Activated naive CD8-positive, alpha-beta T cell (primary cell): Measurements from ENCODE around the gene FAM210B.
A peak's percentile ranks its signal among the peaks of the same experiment; 100 is the strongest.
"Not testable (repeated sequence)": the region's sequence is repeated elsewhere in the genome, so short reads cannot be mapped to it uniquely, and the experiment has no call there.

Experiments
- H3K27ac Mint-ChIP-seq: one replicate; pipeline ENCODE4 v1.8.0; 2021; ENCODE audit warnings: mixed read lengths
- H3K27me3 Mint-ChIP-seq: one replicate; pipeline ENCODE4 v1.8.0; 2021; ENCODE audit warnings: mixed read lengths
- H3K36me3 Mint-ChIP-seq: one replicate; pipeline ENCODE4 v1.8.0; 2021; ENCODE audit warnings: mixed read lengths
- H3K4me1 Mint-ChIP-seq: one replicate; pipeline ENCODE4 v1.8.0; 2021; ENCODE audit warnings: low read depth, mixed read lengths
- H3K4me3 Mint-ChIP-seq: one replicate; pipeline ENCODE4 v1.8.0; 2021; ENCODE audit warnings: mild to moderate bottlenecking, mixed read lengths
- H3K9me3 Mint-ChIP-seq: one replicate; pipeline ENCODE4 v1.8.0; 2021; ENCODE audit warnings: low read depth, mixed read lengths

FAM210B gene

DNA sequence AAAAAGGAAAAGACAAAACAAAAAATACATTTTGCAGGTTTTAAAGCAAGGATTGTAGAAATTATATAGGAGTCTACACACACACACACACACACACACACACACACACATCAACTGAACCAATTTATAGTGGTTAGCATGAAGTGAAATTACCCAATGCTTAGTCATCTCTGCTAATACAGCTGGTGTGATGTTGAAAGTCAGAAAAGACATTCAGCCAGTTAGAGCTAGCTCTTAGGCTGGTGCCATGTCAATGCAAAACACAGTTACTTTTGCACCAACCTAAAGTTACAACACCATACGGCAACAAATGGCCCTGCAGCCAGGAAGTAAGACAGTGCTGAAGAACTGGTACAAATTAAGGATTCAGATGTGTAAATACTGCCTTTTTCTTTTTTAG lies 15.2 kb downstream of the FAM210B start:
- H3K4me3 Mint-ChIP-seq: no peak overlapping the region
- H3K36me3 Mint-ChIP-seq: peaks cover 7% of the 10 kb centered on the region
- no peak overlapping the region for H3K27ac Mint-ChIP-seq
- H3K9me3 Mint-ChIP-seq: no peaks in the 10 kb centered on the region
- peaks cover 6% of the 10 kb centered on the region for H3K4me1 Mint-ChIP-seq
- no peaks in the 10 kb centered on the region for H3K27me3 Mint-ChIP-seq

- peaks cover 10% of the 10 kb centered on the region for H3K36me3 Mint-ChIP-seq
- H3K27ac Mint-ChIP-seq: no peak overlapping the region
- H3K9me3 Mint-ChIP-seq: no peaks in the 10 kb centered on the region
- H3K4me1 Mint-ChIP-seq: peaks cover 6% of the 10 kb centered on the region
- H3K27me3 Mint-ChIP-seq: no peaks in the 10 kb centered on the region
- no peak overlapping the region for H3K4me3 Mint-ChIP-seq
Measured at GRCh38 chr20:56376331-56376730, 17.6 kb downstream of the FAM210B start.

- Mint-ChIP-seq H3K36me3 (peaks cover 8% of the 10 kb centered on the region), H3K4me1 (peaks cover 3% of the 10 kb centered on the region), H3K27me3 (no peaks in the 10 kb centered on the region), H3K9me3 (no peaks in the 10 kb centered on the region), H3K27ac (no peak overlapping the region), H3K4me3 (no peak overlapping the region)
Measured at GRCh38 chr20:56378386-56378785, 19.6 kb downstream of the FAM210B start.

DNA sequence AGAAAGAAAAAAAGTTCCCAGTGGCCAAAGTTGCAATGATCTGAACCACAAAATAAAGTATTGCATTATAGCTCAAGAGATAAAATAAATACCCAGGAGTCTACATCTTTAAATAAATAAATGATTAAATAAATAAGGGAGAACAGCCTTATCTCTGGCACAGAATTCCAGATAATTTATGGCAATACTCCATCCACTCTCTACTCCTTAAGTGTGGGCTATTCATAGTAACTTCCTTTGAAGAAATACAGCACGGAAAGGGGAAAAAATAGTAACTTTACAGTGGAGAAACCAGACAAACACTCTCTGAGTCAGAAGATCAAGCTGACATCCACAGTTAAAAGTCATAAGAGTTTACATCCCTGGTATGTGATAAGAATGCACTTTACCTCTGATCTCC lies 21.6 kb downstream of the FAM210B start:
- H3K4me1 Mint-ChIP-seq: peaks cover 3% of the 10 kb centered on the region
- peaks cover 8% of the 10 kb centered on the region for H3K36me3 Mint-ChIP-seq
- no peaks in the 10 kb centered on the region for H3K9me3 Mint-ChIP-seq
- no peak overlapping the region for H3K4me3 Mint-ChIP-seq
- no peaks in the 10 kb centered on the region for H3K27me3 Mint-ChIP-seq
- no peak overlapping the region for H3K27ac Mint-ChIP-seq

GRCh38 chr20:56381501-56381900 lies 22.7 kb downstream of the FAM210B start:
- Mint-ChIP-seq H3K27me3 (no peaks in the 10 kb centered on the region), H3K36me3 (peaks cover 5% of the 10 kb centered on the region), H3K9me3 (no peaks in the 10 kb centered on the region), H3K4me3 (no peak overlapping the region), H3K4me1 (peaks cover under 1% of the 10 kb centered on the region), H3K27ac (no peak overlapping the region)

GRCh38 chr20:56382696-56383095 lies 23.9 kb downstream of the FAM210B start:
- Mint-ChIP-seq H3K9me3 (no peaks in the 10 kb centered on the region), H3K4me1 (no peaks in the 10 kb centered on the region), H3K36me3 (peaks cover 5% of the 10 kb centered on the region), H3K4me3 (no peak overlapping the region), H3K27ac (no peak overlapping the region), H3K27me3 (no peaks in the 10 kb centered on the region)

DNA sequence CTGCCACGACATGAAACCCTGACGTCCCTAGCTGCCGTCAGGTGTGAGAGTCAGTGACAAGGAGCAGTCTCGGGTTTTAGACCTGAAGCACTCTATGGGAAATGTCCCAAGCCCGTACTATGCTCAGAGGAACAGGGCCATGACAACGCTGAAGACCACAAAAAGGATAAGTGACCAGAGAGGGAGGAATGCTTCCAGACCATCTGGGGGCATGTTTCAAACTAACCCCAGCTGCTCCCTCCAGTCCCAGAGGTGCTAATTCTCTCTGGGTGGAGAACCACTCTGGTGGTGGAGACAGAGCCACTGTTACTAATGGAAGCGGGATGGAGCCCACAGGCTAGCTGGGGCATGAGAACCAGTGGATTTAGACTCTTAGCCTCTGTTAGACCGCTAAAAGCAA lies 24.6 kb downstream of the FAM210B start:
- no peaks in the 10 kb centered on the region for H3K4me1 Mint-ChIP-seq
- H3K27ac Mint-ChIP-seq: no peak overlapping the region

DNA sequence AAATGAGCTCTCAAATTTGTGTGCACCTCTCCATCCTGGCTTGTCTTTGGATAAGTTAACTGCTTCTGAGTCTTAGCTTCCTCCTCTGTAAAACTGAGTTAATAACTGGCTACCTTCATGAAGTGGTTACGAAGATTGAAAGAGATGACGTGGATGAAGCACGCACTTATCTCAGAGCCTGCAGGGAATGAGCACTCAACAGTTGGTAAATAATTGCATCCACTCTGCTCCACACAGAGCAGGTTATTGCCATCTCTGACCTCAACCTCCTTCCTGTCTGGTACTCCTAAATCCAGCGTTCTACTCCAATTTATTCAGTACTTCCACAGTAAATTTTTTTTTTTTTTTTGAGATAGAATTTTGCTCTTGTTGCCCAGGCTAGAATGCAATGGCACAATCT lies 26.4 kb downstream of the FAM210B start:
- Mint-ChIP-seq H3K9me3 (no peaks in the 10 kb centered on the region), H3K36me3 (peaks cover 6% of the 10 kb centered on the region), H3K4me3 (no peak overlapping the region), H3K4me1 (no peaks in the 10 kb centered on the region), H3K27me3 (no peaks in the 10 kb centered on the region), H3K27ac (no peak overlapping the region)

More for the DNA sequence above, 24.6 kb downstream of the FAM210B start:
- Mint-ChIP-seq H3K27me3 (no peaks in the 10 kb centered on the region), H3K4me3 (no peak overlapping the region), H3K36me3 (peaks cover 5% of the 10 kb centered on the region), H3K9me3 (no peaks in the 10 kb centered on the region)

- H3K27me3 Mint-ChIP-seq: no peaks in the 10 kb centered on the region
- peaks cover 5% of the 10 kb centered on the region for H3K4me1 Mint-ChIP-seq
- H3K27ac Mint-ChIP-seq: no peak overlapping the region
- no peak overlapping the region for H3K4me3 Mint-ChIP-seq
- peaks cover 6% of the 10 kb centered on the region for H3K36me3 Mint-ChIP-seq
- no peaks in the 10 kb centered on the region for H3K9me3 Mint-ChIP-seq
Measured at GRCh38 chr20:56386219-56386618, 27.4 kb downstream of the FAM210B start.

DNA sequence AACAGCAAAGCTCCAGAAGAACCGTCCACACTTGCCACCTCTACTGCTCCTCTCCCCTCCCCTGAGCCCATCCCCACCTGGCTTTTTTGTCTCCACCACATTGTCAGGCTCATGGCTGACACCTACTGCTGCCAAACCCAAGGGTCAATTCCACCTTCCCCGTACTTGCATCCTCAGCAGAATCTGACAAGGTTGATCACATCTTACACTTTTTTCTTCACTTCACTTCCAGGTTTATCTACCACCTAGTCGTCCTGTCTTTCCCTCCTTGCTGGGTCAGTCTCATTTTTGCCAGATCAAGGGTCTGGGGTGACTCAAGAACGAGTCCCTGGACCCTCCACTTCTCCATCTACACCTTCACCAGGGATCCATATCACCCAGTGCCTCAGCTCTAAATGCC lies 30.1 kb downstream of the FAM210B start:
- peaks cover 17% of the 10 kb centered on the region for H3K4me1 Mint-ChIP-seq
- no peak overlapping the region for H3K4me3 Mint-ChIP-seq
- H3K27me3 Mint-ChIP-seq: no peaks in the 10 kb centered on the region
- H3K9me3 Mint-ChIP-seq: no peaks in the 10 kb centered on the region
- no peak overlapping the region for H3K27ac Mint-ChIP-seq
- H3K36me3 Mint-ChIP-seq: peaks cover 6% of the 10 kb centered on the region

GRCh38 chr20:56389807-56390206 lies 31.0 kb downstream of the FAM210B start:
- no peaks in the 10 kb centered on the region for H3K27me3 Mint-ChIP-seq
- H3K36me3 Mint-ChIP-seq: peaks cover 6% of the 10 kb centered on the region
- no peaks in the 10 kb centered on the region for H3K9me3 Mint-ChIP-seq
- no peak overlapping the region for H3K4me3 Mint-ChIP-seq
- no peak overlapping the region for H3K27ac Mint-ChIP-seq
- peaks cover 24% of the 10 kb centered on the region for H3K4me1 Mint-ChIP-seq

DNA sequence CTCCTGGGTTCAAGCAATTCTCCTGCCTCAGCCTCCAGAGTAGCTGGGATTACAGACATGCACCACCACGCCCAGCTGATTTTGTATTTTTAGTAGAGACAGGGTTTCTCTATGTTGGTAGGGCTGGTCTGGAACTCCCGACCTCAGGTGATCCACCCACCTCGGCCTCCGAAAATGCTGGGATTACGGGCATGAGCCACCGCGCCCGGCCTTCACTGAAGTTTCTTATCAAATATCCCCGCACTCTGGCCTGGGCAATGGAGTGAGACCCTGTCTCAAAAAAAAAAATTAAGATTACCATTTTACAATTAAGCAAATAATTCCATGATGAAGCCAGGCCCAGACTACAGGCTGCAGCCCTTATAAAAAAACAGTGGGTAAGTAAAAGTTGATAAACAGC lies 31.6 kb downstream of the FAM210B start:
- H3K27me3 Mint-ChIP-seq, H3K9me3 Mint-ChIP-seq, H3K27ac Mint-ChIP-seq, H3K36me3 Mint-ChIP-seq, H3K4me3 Mint-ChIP-seq: not testable (repeated sequence)
- peaks cover 29% of the 10 kb centered on the region for H3K4me1 Mint-ChIP-seq

- peak overlapping the region; percentile 30 for H3K27ac Mint-ChIP-seq
- peaks cover 7% of the 10 kb centered on the region for H3K36me3 Mint-ChIP-seq
- H3K4me1 Mint-ChIP-seq: peaks cover 32% of the 10 kb centered on the region
Measured at GRCh38 chr20:56391037-56391436, 32.3 kb downstream of the FAM210B start.

DNA sequence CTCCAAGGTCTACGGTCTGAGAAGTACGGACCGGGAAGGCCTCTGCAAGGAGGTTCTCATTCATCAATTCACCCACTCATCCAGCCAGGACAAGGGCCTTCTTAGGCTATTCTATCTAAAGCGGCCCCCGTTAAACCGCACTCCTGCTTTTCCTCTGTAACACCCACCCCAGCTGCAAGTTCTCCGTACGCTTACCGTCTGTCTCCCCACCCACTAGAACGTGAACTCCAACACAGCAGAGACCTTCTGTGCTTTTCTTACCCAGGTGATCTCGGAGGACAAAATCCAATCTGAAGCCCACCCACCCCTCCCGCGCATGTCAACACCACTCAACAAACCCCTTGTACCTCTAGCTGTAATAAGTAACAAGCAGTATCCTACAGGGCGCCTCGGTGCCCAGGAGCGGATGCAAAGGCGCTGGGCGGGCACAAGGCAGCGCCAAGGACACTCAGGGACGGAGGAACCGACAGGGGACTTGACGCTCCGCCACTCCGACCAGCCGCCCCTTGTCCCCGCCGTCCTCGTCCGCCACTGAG lies 32.9 kb downstream of the FAM210B start:
- no peaks in the 10 kb centered on the region for H3K9me3 Mint-ChIP-seq
- H3K27me3 Mint-ChIP-seq: no peaks in the 10 kb centered on the region
- no peak overlapping the region for H3K4me3 Mint-ChIP-seq
- peaks cover 32% of the 10 kb centered on the region for H3K4me1 Mint-ChIP-seq
- H3K36me3 Mint-ChIP-seq: peaks cover 7% of the 10 kb centered on the region
- H3K27ac Mint-ChIP-seq: peak overlapping the region; percentile 81

More at GRCh38 chr20:56391037-56391436, 32.3 kb downstream of the FAM210B start:
- no peaks in the 10 kb centered on the region for H3K9me3 Mint-ChIP-seq
- no peaks in the 10 kb centered on the region for H3K27me3 Mint-ChIP-seq
- no peak overlapping the region for H3K4me3 Mint-ChIP-seq

GRCh38 chr20:56392132-56392880 lies 33.5 kb downstream of the FAM210B start, which contains the start of the genes AURKA and CSTF1:
Gene AURKA (minus strand): TSS chr20:56392215. CDS start chr20:56388197, 4,018 bp downstream.
Gene CSTF1 (plus strand): TSS chr20:56392645. CDS start chr20:56395553, 2,908 bp downstream.
- Mint-ChIP-seq H3K36me3 (peaks cover 7% of the 10 kb centered on the region), H3K9me3 (no peaks in the 10 kb centered on the region), H3K27ac (peak within 1 kb of the TSS; percentile 81), H3K27me3 (no peaks in the 10 kb centered on the region), H3K4me3 (no peak within 1 kb of the TSS), H3K4me1 (peaks cover 32% of the 10 kb centered on the region)
